Activated CD4-positive, CD25-positive, alpha-beta regulatory T cell (primary cell): Measurements from ENCODE around the gene SYNC.

Experiments used
- DNase-seq, 4 experiments: peaks; one replicate each; lab custom pipeline; 2025; lab: John Stamatoyannopoulos, UW

The SYNC gene

GRCh38 chr1:32702599-32703478 is at the start of gene SYNC:
Gene SYNC, minus strand, starts transcription at chr1:32702770. Its CDS starts 110 bp downstream, at chr1:32702660.
- DNase-seq, result no peak

GRCh38 chr1:32749771-32750170 is 47.2 kb upstream of the SYNC start:
- no peak for DNase-seq

- no peak for DNase-seq
Measured at GRCh38 chr1:32749332-32749731, 46.8 kb upstream of the SYNC start.

- DNase-seq, result no peak
Measured at GRCh38 chr1:32748926-32749325, 46.4 kb upstream of the SYNC start.

GRCh38 chr1:32748348-32748747 is 45.8 kb upstream of the SYNC start:
- no peak for DNase-seq

GRCh38 chr1:32746130-32746529 is 43.6 kb upstream of the SYNC start:
- DNase-seq, result no peak

GRCh38 chr1:32744071-32744425 is 41.5 kb upstream of the SYNC start:
- DNase-seq, result no peak

- no peak for DNase-seq
Measured at GRCh38 chr1:32743380-32744070, 41.0 kb upstream of the SYNC start.

GRCh38 chr1:32742956-32743355 is 40.4 kb upstream of the SYNC start:
- DNase-seq, result no peak

- no peak for DNase-seq
Measured at GRCh38 chr1:32742199-32742947, 39.8 kb upstream of the SYNC start.

GRCh38 chr1:32741413-32742198 is 39.0 kb upstream of the SYNC start:
- DNase-seq, result no peak

- DNase-seq, result no peak
Measured at GRCh38 chr1:32741059-32741412, 38.5 kb upstream of the SYNC start.

GRCh38 chr1:32736812-32737791 is 34.5 kb upstream of the SYNC start:
- no peak for DNase-seq

- DNase-seq, result no peak
Measured at GRCh38 chr1:32733582-32734321, 31.2 kb upstream of the SYNC start.

GRCh38 chr1:32729254-32730046 is 26.9 kb upstream of the SYNC start:
- DNase-seq, result no peak

- DNase-seq, result no peak
Measured at GRCh38 chr1:32728413-32729077, 26.0 kb upstream of the SYNC start.

GRCh38 chr1:32727876-32728275 is 25.3 kb upstream of the SYNC start:
- DNase-seq, result no peak

GRCh38 chr1:32725615-32725982 is 23.0 kb upstream of the SYNC start:
- DNase-seq, result no peak
